ENCODE measurements around the gene PELI2. TPM values are rescaled to one million over a fixed set of nuclear protein-coding genes. Genes with fewer than 3 reads are reported as not detected.

Gene PELI2
- total RNA-seq, 1 experiment from 2014 or later, result 2.0 TPM

GRCh38 chr14:56339855-56340701 lies 221.9 kb downstream of the PELI2 start:
- Histone ChIP-seq H3K27me3 (ENCODE audit: insufficient read depth, low read length) (no peaks in the 10 kb centered on the region), H3K9ac (ENCODE audit: low read length) (no peak overlapping the region), H3K36me3 (ENCODE audit: control insufficient read depth in 1 of 2, insufficient read depth in 2 of 2, low read length in 2 of 2) (no peaks in the 10 kb centered on the region), H3K4me1 (ENCODE audit: control insufficient read depth in 1 of 2, insufficient read depth in 2 of 2, low read length in 2 of 2) (peaks cover 0 to 9% of the 10 kb centered on the region in 2 experiments; a peak in 1 of 4 replicates), H4K20me1 (ENCODE audit: insufficient read depth) (no peaks in the 10 kb centered on the region), H3K9me2 (ENCODE audit: insufficient read depth) (no peaks in the 10 kb centered on the region), H2AFZ (ENCODE audit: low read depth, low read length, poor library complexity, severe bottlenecking) (peak overlapping the region; percentile 40), H3K9me3 (ENCODE audit: control insufficient read depth in 1 of 2, insufficient read depth in 1 of 2, low read depth in 1 of 2, low read length in 2 of 2) (no peaks in the 10 kb centered on the region), H3K4me2 (ENCODE audit: low read length) (peak overlapping the region; percentile 36), H3K4me3 (replicated peaks in 1 of 2; ENCODE audit: low read depth in 1 of 2, low read length in 2 of 2) (no peak overlapping the region), H3K79me2 (ENCODE audit: insufficient read depth, low read length) (no peaks in the 10 kb centered on the region), H3K27ac (ENCODE audit: low read depth, low read length) (no peak overlapping the region)
- TF ChIP-seq RAD21 (IDR thresholded peaks at IDR 0.05; ENCODE audit: low read depth), result peak; percentile 79
- no peak for TF ChIP-seq YY1 (IDR thresholded peaks at IDR 0.05; ENCODE audit: extremely low read depth, insufficient replicate concordance, low read depth, low read length)
- peak; percentile 61 to 92 (median 85); a peak in 5 of 6 replicates for TF ChIP-seq CTCF (IDR thresholded peaks at IDR 0.05 in 2 of 3, conservative IDR thresholded peaks at IDR 0.05 in 1 of 3; ENCODE audit: borderline replicate concordance in 1 of 3, insufficient read depth in 1 of 3, low read depth in 2 of 3, low read length in 2 of 3)
- POLR2A ChIA-PET, result no interaction called here
- CTCF ChIA-PET, result interaction anchor here (0.5 to 2.3 kb wide), 26 partner anchors 9 to 923 kb away, joined by 3 to 17 read pairs (median 4); partner anchors contain the start of gene PELI2
- intact Hi-C loops (cut with micrococcal nuclease), result loop anchor here (1.0 to 5.0 kb wide), 3 partner anchors 93 to 903 kb away; no protein-coding TSS in a partner anchor
- ATAC-seq (peak; percentile 96), DNase-seq (ENCODE audit: low read depth, low spot score) (peak; percentile 53)
- RAD21 ChIA-PET (ENCODE audit: low non-redundant PET in 1 of 2, low total read pairs in 2 of 2, uncharacterized antibody in 2 of 2, unreplicated experiment in 2 of 2), result interaction anchor here (0.5 to 1.0 kb wide), 6 partner anchors 46 to 902 kb away, joined by 3 to 4 read pairs (median 3); no protein-coding TSS in a partner anchor
- BruUV-seq (replicated peaks), result no TSS peak

GRCh38 chr14:56340932-56341331 lies 222.7 kb downstream of the PELI2 start:
- RAD21 ChIA-PET (ENCODE audit: low non-redundant PET in 1 of 2, low total read pairs in 2 of 2, uncharacterized antibody in 2 of 2, unreplicated experiment in 2 of 2), result interaction anchor here in 1 of 2 experiments (0.6 kb wide), 1 partner anchor 183 kb away, joined by 3 read pairs; no protein-coding TSS in a partner anchor
- Histone ChIP-seq H3K79me2 (ENCODE audit: insufficient read depth, low read length) (no peaks in the 10 kb centered on the region), H3K27ac (ENCODE audit: low read depth, low read length) (no peak overlapping the region), H3K9ac (ENCODE audit: low read length) (no peak overlapping the region), H3K9me2 (ENCODE audit: insufficient read depth) (no peaks in the 10 kb centered on the region), H2AFZ (ENCODE audit: low read depth, low read length, poor library complexity, severe bottlenecking) (no peak overlapping the region), H3K27me3 (ENCODE audit: insufficient read depth, low read length) (no peaks in the 10 kb centered on the region; the same call in 1 of the 2 replicates), H3K9me3 (ENCODE audit: control insufficient read depth in 1 of 2, insufficient read depth in 1 of 2, low read depth in 1 of 2, low read length in 2 of 2) (no peaks in the 10 kb centered on the region), H3K4me2 (ENCODE audit: low read length) (no peak overlapping the region), H4K20me1 (ENCODE audit: insufficient read depth) (no peaks in the 10 kb centered on the region), H3K4me3 (replicated peaks in 1 of 2; ENCODE audit: low read depth in 1 of 2, low read length in 2 of 2) (no peak overlapping the region), H3K4me1 (ENCODE audit: control insufficient read depth in 1 of 2, insufficient read depth in 2 of 2, low read length in 2 of 2) (peaks cover 0 to 9% of the 10 kb centered on the region in 2 experiments; a peak in 1 of 4 replicates), H3K36me3 (ENCODE audit: control insufficient read depth in 1 of 2, insufficient read depth in 2 of 2, low read length in 2 of 2) (no peaks in the 10 kb centered on the region)
- POLR2A ChIA-PET, result no interaction called here
- DNase-seq (ENCODE audit: low read depth, low spot score) (no peak), ATAC-seq (no peak)
- CTCF ChIA-PET, result interaction anchor here (1.1 to 2.3 kb wide), 11 partner anchors 8 to 902 kb away, joined by 3 to 17 read pairs (median 6); partner anchors contain the start of gene PELI2
- intact Hi-C loops (cut with micrococcal nuclease), result loop anchor here (1.0 to 5.0 kb wide), 3 partner anchors 94 to 904 kb away; no protein-coding TSS in a partner anchor
- BruUV-seq (replicated peaks), result no TSS peak
- TF ChIP-seq JUND (IDR thresholded peaks at IDR 0.05), result no peak
- no peak for TF ChIP-seq EZH2 (IDR thresholded peaks at IDR 0.05)
- no peak for TF ChIP-seq SIN3A (IDR thresholded peaks at IDR 0.05; ENCODE audit: low read depth)
